ENCODE data around the gene ECHDC3.

The ECHDC3 gene

GRCh38 chr10:11761431-11761830 lies 19.2 kb downstream of the ECHDC3 start:
- Mint-ChIP-seq H3K36me3 (ENCODE audit: low read depth) (peaks cover 6% of the 10 kb centered on the region), H3K4me3 (no peak overlapping the region), H3K9me3 (no peaks in the 10 kb centered on the region), H3K27me3 (ENCODE audit: low read depth, poor library complexity) (peaks cover 28% of the 10 kb centered on the region), H3K4me1 (peaks cover 55% of the 10 kb centered on the region), H3K27ac (no peak overlapping the region)
- no peak for DNase-seq
- TF ChIP-seq CTCF (IDR thresholded peaks at IDR 0.05), result no peak

GRCh38 chr10:11762706-11763500 lies 20.7 kb downstream of the ECHDC3 start:
- no peak overlapping the region for H3K4me3 Mint-ChIP-seq
- DNase-seq, result no peak

GRCh38 chr10:11763501-11763861 lies 21.3 kb downstream of the ECHDC3 start:
- H3K9me3 Mint-ChIP-seq, result no peaks in the 10 kb centered on the region
- no peak for TF ChIP-seq CTCF (IDR thresholded peaks at IDR 0.05)
- H3K27me3 Mint-ChIP-seq (ENCODE audit: low read depth, poor library complexity), result peaks cover 28% of the 10 kb centered on the region
- peaks cover 6% of the 10 kb centered on the region for H3K36me3 Mint-ChIP-seq (ENCODE audit: low read depth)
- H3K4me1 Mint-ChIP-seq, result peaks cover 41% of the 10 kb centered on the region
- DNase-seq, result no peak
- no peak overlapping the region for H3K27ac Mint-ChIP-seq
- H3K4me3 Mint-ChIP-seq, result no peak overlapping the region

More at GRCh38 chr10:11762706-11763500, 20.7 kb downstream of the ECHDC3 start:
- Mint-ChIP-seq H3K9me3 (no peaks in the 10 kb centered on the region), H3K27ac (no peak overlapping the region), H3K36me3 (ENCODE audit: low read depth) (peaks cover 6% of the 10 kb centered on the region), H3K4me1 (peaks cover 47% of the 10 kb centered on the region), H3K27me3 (ENCODE audit: low read depth, poor library complexity) (peaks cover 25% of the 10 kb centered on the region)
- no peak for TF ChIP-seq CTCF (IDR thresholded peaks at IDR 0.05)

GRCh38 chr10:11765141-11765540 lies 23.0 kb downstream of the ECHDC3 start:
- Mint-ChIP-seq H3K4me1 (peaks cover 33% of the 10 kb centered on the region), H3K4me3 (no peak overlapping the region), H3K27ac (no peak overlapping the region), H3K27me3 (ENCODE audit: low read depth, poor library complexity) (peaks cover 33% of the 10 kb centered on the region), H3K9me3 (no peaks in the 10 kb centered on the region), H3K36me3 (ENCODE audit: low read depth) (peaks cover 6% of the 10 kb centered on the region)
- TF ChIP-seq CTCF (IDR thresholded peaks at IDR 0.05), result no peak
- no peak for DNase-seq

- H3K9me3 Mint-ChIP-seq, result peaks cover 2% of the 10 kb centered on the region
- H3K4me1 Mint-ChIP-seq, result peaks cover 24% of the 10 kb centered on the region
- DNase-seq, result no peak
- H3K4me3 Mint-ChIP-seq, result no peak overlapping the region
- peaks cover 27% of the 10 kb centered on the region for H3K27me3 Mint-ChIP-seq (ENCODE audit: low read depth, poor library complexity)
- no peaks in the 10 kb centered on the region for H3K36me3 Mint-ChIP-seq (ENCODE audit: low read depth)
- peak overlapping the region; percentile 48 for H3K27ac Mint-ChIP-seq
- TF ChIP-seq CTCF (IDR thresholded peaks at IDR 0.05), result no peak
Observed at GRCh38 chr10:11772575-11773288, 30.6 kb downstream of the ECHDC3 start.

Data from nephron progenitor cell (in vitro differentiated cells).